ENCODE data around the gene ACCSL.

Gene ACCSL

DNA sequence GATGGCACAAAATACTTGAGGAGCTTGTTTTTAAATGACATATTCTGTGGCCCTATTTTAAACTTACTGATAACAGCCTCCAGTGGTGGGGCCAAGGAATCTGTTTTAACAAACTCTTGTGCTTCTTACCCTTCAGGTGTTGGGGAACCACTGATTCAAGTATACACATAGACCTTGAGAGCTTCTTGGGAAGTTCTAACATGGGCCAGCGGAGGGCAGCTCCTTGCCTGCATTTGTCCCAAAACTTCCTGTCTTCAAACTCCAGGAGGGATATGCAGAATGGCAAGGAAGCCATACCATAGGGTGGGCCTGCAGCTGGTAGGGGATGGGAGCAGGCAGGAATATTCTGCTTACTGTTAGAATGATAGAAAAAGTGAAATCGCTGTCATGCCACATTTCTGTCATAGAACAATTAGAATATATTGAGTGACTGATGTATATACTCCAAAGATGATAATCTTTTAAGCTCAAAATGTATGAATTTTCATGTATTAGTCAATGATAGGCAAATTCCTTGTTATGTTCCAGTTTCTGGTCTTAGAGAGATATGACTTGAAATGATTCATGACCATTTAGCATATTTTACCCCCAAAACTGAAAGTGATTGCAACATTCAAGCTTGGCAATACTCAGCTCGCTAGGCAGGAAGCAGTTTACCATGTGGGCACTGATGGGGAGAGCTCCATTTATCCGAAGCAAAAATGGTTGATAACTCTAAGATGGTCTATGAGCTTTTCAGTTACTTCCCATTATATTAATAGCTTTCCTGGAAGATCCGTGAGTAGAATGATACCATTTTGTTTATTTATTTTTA, 56.9 kb downstream of the ACCSL start:
- DNase-seq, result no peak

DNA sequence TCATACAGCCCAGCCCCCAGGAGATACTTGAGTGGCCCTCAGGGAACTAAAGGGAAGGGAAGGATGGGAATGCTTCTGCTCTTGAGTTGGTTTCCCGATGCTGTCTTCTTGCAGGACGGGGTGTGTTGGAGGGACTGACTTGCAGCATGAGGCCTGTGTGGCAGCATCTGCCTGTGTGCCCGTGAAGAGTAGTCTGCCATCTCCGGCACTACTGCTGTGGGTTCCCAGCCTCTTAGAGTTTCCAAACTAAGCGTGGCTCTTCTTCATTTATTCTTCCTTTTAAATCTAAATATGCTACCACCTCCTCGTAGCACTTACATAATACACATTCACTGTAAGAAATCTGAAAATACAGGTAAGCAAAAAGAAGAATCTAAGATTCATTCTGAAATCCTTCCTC, 60.5 kb downstream of the ACCSL start:
- DNase-seq, result no peak

All from NCI-H69 (cell line).